ENCODE data around the gene PIH1D2.
"Not testable (repeated sequence)": the region's sequence is repeated elsewhere in the genome, so short reads cannot be mapped to it uniquely, and the experiment has no call there.

Gene PIH1D2

GRCh38 chr11:112082729-112083128 is 8.9 kb upstream of the PIH1D2 start:
- peak; percentile 68 for DNase-seq
- in situ Hi-C loops (cut with HindIII; ENCODE audit: low pct_ligation_motif_present, low pct_unique_long_range_greater_than_20kb, low sequenced_read_pairs): no loop called here

DNA sequence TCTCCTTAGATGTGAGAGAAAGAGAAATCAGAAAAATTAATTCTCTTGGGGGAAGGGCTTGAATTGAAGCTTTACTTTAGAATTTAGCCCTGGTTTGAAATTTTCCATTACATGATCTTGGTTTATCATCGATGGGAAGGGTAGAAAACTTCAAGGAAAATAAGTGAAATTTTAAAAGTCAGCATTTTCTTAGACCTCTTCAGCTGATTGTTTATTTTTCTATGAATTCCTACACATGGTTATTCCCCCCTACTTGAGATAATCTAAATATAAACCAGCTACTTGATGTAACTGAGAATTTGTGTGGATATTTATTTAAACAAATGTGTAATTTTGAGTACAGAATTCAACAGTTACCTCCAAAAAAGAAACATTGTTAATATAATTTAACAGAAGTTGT is 10.9 kb downstream of the PIH1D2 start:
- in situ Hi-C loops (cut with HindIII; ENCODE audit: low pct_ligation_motif_present, low pct_unique_long_range_greater_than_20kb, low sequenced_read_pairs): no loop called here

DNA sequence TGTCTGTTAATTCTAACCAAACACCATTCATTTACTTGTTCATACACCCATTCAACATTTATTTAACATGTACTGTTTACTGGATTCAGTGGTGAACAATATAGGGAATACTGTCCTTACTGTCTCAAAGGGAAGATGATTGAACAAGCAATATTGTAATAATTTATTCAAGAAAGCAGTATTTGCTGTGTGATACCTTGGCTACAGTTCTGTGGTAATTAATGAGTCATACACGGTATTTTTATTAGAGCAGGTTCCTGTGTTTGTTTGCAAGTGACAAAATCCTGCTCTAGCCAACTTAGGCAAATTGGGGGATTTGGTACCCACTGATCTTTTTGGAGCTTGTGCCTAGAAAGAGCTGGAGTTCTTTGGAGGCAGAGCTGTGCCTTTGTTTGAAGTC is 15.7 kb downstream of the PIH1D2 start:
- in situ Hi-C loops (cut with HindIII; ENCODE audit: low pct_ligation_motif_present, low pct_unique_long_range_greater_than_20kb, low sequenced_read_pairs): no loop called here
- no peak for DNase-seq

More for the DNA sequence above, 10.9 kb downstream of the PIH1D2 start:
- DNase-seq: no peak

- DNase-seq: peak; percentile 36
- in situ Hi-C loops (cut with HindIII; ENCODE audit: low pct_ligation_motif_present, low pct_unique_long_range_greater_than_20kb, low sequenced_read_pairs): no loop called here
Measured at GRCh38 chr11:112057170-112057569, 16.6 kb downstream of the PIH1D2 start.

DNA sequence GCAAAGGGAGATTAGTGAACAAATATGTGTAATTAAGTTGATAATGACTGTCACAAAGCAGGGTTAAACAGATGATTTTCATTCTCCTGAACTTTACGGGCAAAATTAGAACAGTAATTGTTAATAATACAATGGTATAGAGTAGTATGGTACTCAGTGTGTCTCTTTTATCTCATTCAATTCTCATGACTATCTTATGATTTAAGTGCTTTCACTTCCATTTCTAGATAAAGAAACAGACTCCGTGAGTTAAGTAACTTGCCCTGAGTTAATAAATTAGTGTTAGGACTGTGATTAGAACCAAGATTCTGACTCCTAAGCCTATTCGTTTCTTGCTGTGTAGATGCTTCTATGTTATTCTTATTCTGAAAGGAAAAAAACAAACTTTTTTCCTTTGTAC is 22.0 kb downstream of the PIH1D2 start:
- in situ Hi-C loops (cut with HindIII; ENCODE audit: low pct_ligation_motif_present, low pct_unique_long_range_greater_than_20kb, low sequenced_read_pairs): no loop called here
- DNase-seq: no peak

DNA sequence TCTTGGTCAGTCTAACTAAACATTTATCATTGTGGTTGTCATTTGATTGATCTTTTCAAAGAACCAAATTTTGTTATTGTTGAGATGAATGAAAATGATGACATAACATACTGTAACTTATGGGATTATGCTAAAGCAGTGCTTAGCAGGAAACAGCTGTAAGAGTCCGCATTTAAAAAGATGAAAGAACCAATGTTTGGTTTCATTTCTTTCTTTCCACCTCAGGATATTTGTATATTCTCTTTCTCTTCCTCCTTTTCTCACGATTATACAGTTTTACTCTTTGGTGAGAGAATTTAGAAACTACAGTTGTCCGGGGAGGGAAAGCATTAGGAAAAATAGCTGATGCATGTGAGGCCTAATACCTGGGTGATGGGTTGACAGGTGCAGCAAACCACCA is 23.1 kb downstream of the PIH1D2 start:
- in situ Hi-C loops (cut with HindIII; ENCODE audit: low pct_ligation_motif_present, low pct_unique_long_range_greater_than_20kb, low sequenced_read_pairs): no loop called here
- DNase-seq: no peak

DNA sequence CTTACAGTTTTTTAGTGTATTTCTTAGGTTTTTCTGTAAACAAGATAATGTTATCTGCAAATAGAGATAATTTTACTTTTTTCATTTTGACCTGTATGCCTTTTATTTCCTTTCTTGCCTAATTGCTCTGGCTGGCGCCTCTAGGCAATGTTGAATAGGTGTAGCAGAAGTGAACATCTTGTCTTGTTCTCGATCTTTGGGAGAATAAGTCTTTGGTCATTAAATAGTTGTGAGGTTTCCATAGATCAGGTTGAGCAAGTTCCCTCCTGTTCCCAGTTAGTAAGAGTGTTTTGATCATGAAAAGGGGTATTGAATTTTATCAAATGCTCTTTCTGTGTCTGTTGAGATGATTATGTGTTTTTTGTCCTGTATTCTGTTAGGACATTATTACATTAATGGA is 24.0 kb downstream of the PIH1D2 start:
- no peak for DNase-seq
- in situ Hi-C loops (cut with HindIII; ENCODE audit: low pct_ligation_motif_present, low pct_unique_long_range_greater_than_20kb, low sequenced_read_pairs): no loop called here

GRCh38 chr11:112048256-112048655 is 25.6 kb downstream of the PIH1D2 start:
- in situ Hi-C loops (cut with HindIII; ENCODE audit: low pct_ligation_motif_present, low pct_unique_long_range_greater_than_20kb, low sequenced_read_pairs); DNase-seq: not testable (repeated sequence)

- in situ Hi-C loops (cut with HindIII; ENCODE audit: low pct_ligation_motif_present, low pct_unique_long_range_greater_than_20kb, low sequenced_read_pairs); DNase-seq: not testable (repeated sequence)
Measured at GRCh38 chr11:112046647-112047046, 27.2 kb downstream of the PIH1D2 start.

- no peak for DNase-seq
- in situ Hi-C loops (cut with HindIII; ENCODE audit: low pct_ligation_motif_present, low pct_unique_long_range_greater_than_20kb, low sequenced_read_pairs): no loop called here
Measured at GRCh38 chr11:112044961-112045360, 28.9 kb downstream of the PIH1D2 start.

DNA sequence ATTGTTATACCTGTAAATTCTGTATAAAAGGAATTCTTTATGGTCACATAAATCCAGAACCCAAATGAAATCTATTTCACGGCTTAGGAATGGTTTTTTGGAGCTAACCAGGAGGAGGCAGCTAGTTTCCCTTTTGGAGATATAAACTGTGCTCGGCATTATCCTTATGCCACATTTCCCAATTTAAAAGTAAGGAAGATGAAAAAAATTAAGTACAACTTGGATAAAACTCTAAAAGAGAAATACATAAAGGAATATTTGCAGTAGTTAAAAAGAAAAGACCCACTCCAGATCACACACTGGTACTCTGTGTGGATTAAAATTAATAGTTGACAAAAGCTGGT is 30.9 kb downstream of the PIH1D2 start:
- no peak for DNase-seq
- in situ Hi-C loops (cut with HindIII; ENCODE audit: low pct_ligation_motif_present, low pct_unique_long_range_greater_than_20kb, low sequenced_read_pairs): no loop called here

GRCh38 chr11:112042161-112042960 is 31.5 kb downstream of the PIH1D2 start:
- in situ Hi-C loops (cut with HindIII; ENCODE audit: low pct_ligation_motif_present, low pct_unique_long_range_greater_than_20kb, low sequenced_read_pairs): no loop called here
- peak; percentile 42 for DNase-seq

GRCh38 chr11:112037527-112037926 is 36.3 kb downstream of the PIH1D2 start:
- in situ Hi-C loops (cut with HindIII; ENCODE audit: low pct_ligation_motif_present, low pct_unique_long_range_greater_than_20kb, low sequenced_read_pairs): no loop called here
- DNase-seq: no peak

DNA sequence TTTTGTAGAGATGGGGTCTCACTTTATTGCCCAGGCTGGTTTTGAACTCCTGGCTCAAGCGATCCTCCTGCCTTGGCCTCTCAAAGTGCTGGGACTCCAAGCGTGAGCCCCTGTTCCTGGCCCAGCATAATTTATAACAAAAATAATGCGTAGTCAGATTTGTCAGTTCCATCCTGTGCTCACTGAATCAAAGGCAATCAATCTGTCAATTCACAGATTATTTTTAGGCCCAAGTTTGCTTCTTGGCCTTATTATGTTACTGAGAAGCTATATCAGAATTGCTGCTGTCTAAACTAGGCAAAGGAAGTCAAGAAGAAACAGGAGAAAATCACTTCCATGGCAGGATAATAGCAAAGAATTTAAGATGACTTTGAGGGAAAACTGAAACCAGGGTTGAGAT is 39.9 kb downstream of the PIH1D2 start:
- DNase-seq: no peak
- in situ Hi-C loops (cut with HindIII; ENCODE audit: low pct_ligation_motif_present, low pct_unique_long_range_greater_than_20kb, low sequenced_read_pairs): no loop called here

DNA sequence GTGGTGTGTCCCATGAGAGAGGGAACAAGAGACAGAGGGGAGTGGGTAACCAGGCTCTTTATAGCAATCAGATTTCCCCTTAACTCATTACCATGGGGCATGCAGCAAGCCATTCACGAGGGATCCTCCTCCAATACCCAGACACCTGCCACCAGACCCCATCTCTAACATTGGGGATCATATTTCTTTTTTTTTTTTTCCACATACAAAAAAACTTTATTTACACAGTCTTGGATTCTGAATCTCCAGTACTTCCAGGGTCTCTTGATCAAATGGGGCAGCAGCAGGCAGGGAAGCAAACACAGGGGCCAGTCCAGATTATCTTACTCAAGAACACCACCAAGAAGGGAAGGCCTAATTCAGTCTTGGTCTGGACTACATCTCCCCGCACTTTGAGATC is 44.4 kb downstream of the PIH1D2 start:
- DNase-seq: no peak
- in situ Hi-C loops (cut with HindIII; ENCODE audit: low pct_ligation_motif_present, low pct_unique_long_range_greater_than_20kb, low sequenced_read_pairs): no loop called here

DNA sequence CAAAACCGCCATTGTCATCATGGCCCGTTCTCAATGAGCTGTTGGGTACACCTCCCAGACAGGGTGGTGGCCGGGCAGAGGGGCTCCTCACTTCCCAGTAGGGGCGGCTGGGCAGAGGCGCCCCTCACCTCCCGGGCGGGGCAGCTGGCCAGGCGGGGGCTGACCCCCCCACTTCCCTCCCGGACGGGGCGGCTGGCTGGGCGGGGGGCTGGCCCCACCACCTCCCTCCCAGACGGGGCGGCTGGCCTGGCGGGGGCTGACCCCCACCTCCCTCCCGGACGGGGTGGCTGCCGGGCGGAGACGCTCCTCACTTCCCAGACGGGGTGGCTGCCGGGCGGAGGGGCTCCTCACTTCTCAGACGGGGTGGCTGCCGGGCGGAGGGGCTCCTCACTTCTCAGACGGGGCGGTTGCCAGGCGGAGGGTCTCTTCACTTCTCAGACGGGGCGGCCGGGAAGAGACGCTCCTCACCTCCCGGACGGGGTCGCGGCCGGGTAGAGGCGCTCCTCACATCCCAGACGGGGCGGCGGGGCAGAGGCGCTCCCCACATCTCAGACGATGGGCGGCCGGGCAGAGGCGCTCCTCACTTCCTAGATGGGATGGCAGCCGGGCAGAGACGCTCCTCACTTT is 46.9 kb downstream of the PIH1D2 start:
- DNase-seq; in situ Hi-C loops (cut with HindIII; ENCODE audit: low pct_ligation_motif_present, low pct_unique_long_range_greater_than_20kb, low sequenced_read_pairs): not testable (repeated sequence)

- in situ Hi-C loops (cut with HindIII; ENCODE audit: low pct_ligation_motif_present, low pct_unique_long_range_greater_than_20kb, low sequenced_read_pairs): no loop called here
- DNase-seq: peak; percentile 10
Measured at GRCh38 chr11:112025707-112026106, 48.1 kb downstream of the PIH1D2 start.

DNA sequence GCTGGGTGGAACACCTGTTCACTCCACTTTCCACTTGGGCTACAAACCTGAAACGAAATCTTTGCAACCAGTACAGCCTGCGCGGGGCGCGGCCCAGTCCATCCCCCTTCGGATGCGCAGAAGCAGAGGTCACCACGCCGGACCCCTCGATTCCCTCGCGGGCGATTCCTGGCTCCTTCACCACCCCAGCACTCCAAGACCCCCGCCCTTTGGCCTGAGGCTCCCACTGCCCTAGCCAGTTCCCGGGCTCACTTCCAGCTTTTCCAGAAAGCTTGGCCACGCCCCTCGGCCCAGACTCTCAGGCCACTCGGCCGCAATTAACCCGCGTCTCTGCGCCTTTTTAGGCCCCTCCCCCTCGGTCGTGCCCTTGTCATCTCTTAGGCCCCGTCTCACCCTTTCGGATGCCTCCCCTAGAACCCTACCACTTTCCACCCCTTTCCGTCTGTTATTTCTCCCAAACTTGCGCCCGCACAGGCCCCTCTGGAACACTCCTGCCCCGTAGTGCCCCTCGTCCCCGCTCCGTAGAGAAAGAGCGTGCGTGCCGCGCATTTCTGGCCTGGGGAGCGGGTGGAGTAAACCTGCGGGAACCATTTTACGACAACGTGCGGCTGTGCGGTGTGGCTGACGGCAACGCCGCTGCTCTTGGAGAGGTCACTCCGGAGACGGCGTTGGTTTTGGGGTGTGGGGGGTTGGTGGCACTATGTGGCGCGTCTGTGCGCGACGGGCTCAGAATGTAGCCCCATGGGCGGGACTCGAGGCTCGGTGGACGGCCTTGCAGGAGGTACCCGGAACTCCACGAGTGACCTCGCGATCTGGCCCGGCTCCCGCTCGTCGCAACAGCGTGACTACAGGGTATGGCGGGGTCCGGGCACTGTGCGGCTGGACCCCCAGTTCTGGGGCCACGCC is 48.8 kb downstream of the PIH1D2 start, which contains the start of gene DLAT:
TSS of gene DLAT (plus strand) at position 636 of the 906 bp plus-strand sequence. CDS start at position 701, 65 bp downstream.
- in situ Hi-C loops (cut with HindIII; ENCODE audit: low pct_ligation_motif_present, low pct_unique_long_range_greater_than_20kb, low sequenced_read_pairs): no loop called here

GRCh38 chr11:112024178-112024772 is 49.5 kb downstream of the PIH1D2 start:
- DNase-seq: no peak
- in situ Hi-C loops (cut with HindIII; ENCODE audit: low pct_ligation_motif_present, low pct_unique_long_range_greater_than_20kb, low sequenced_read_pairs): no loop called here

More for the DNA sequence above, 48.8 kb downstream of the PIH1D2 start, which contains the start of gene DLAT:
- peak; percentile 79 for DNase-seq

All from ACHN (cell line).